Kidney (tissue), 14 donors: ENCODE measurements around the gene SPSB4. TPM values are rescaled to one million over a fixed set of nuclear protein-coding genes. Genes with fewer than 3 reads are reported as not detected.
A peak's percentile ranks its signal among the peaks of the same experiment; 100 is the strongest.

Experiments
- DNase-seq, 5 donors: peaks; one replicate each; pipeline ENCODE4 v3.0.0-alpha.2; 2013 to 2020
- FAIRE-seq: peaks from 2 replicates; lab custom pipeline; 2012; peaks lifted over from hg19 to GRCh38; lab: Jason Lieb, UNC
- H3K27ac ChIP-seq, 2 donors: one replicate each; pipeline ENCODE4 v1.7.0; 2013; ENCODE audit warnings: low read depth in 2 of 2, low read length in 2 of 2, inconsistent platforms in 1 of 2
- H3K27me3 ChIP-seq: one replicate; pipeline ENCODE4 v1.7.1; 2013; ENCODE audit warnings: low read length, inconsistent platforms; ENCODE audit not compliant: control insufficient read depth, insufficient read depth
- H3K36me3 ChIP-seq, 3 donors: one replicate each; pipeline versions ENCODE4 v1.7.0 to v1.7.1; 2013; ENCODE audit warnings: low read length in 3 of 3, control low read depth in 1 of 3, inconsistent platforms in 1 of 3; ENCODE audit not compliant: insufficient read depth in 3 of 3, control insufficient read depth in 2 of 3
- H3K4me1 ChIP-seq, 3 donors: one replicate each; pipeline versions ENCODE4 v1.7.0 to v1.7.1; 2013; ENCODE audit warnings: low read length in 3 of 3, inconsistent platforms in 1 of 3, low read depth in 1 of 3; ENCODE audit not compliant: control insufficient read depth in 2 of 3, insufficient read depth in 2 of 3
- H3K4me3 ChIP-seq, 3 donors: one replicate each; pipeline versions ENCODE4 v1.7.0 to v1.8.1; 2013; ENCODE audit warnings: low read length in 3 of 3, control low read depth in 1 of 3, inconsistent platforms in 1 of 3
- H3K9ac ChIP-seq, 3 donors: one replicate each; pipeline versions ENCODE4 v1.7.0 to v1.7.1; 2013; ENCODE audit warnings: low read length in 3 of 3, control low read depth in 1 of 3, inconsistent platforms in 1 of 3
- H3K9me3 ChIP-seq, 3 donors: one replicate each; pipeline versions ENCODE4 v1.7.0 to v1.7.1; 2013; ENCODE audit warnings: low read length in 3 of 3, control low read depth in 1 of 3, inconsistent platforms in 1 of 3; ENCODE audit not compliant: control insufficient read depth in 2 of 3, insufficient read depth in 1 of 3
- CTCF ChIP-seq: IDR thresholded peaks from 3 replicates; pipeline ENCODE4 v1.5.1; 2012; ENCODE audit warnings: mild to moderate bottlenecking, moderate library complexity, borderline replicate concordance; ENCODE audit not compliant: insufficient read depth; ENCODE audit errors: extremely low read depth
- intact Hi-C: fragments of 100-400 bp; cut with DNase I; formaldehyde crosslinking; loops from one replicate; pipeline ENCODE4 v1.11.1; 2022
- polyA plus RNA-seq: library from polyadenylated mRNA; stranded (reverse); fragments of 350-450 nt; fragmentation: Illumina TruSeq; extraction: RNeasy Lipid Tissue Mini Kit (QIAGEN cat#74804); gene quantifications from one replicate; pipeline ENCODE4 v1.2.3, GENCODE V29; 2014; ENCODE audit warnings: low read depth, low replicate concordance; ENCODE audit not compliant: insufficient read depth
- total RNA-seq: library from RNA; stranded (reverse); fragmentation: NEBNext Ultra II Directional; extraction: Animal tissue kit (Norgen Biotek cat#: 25700); gene quantifications from one replicate; pipeline ENCODE4 v1.2.1, GENCODE V29; 2021
- donor health status: control.
- donor health status: control.
- donor health status: control.
- donor health status: control.
- donor health status: control.
- donor health status: DM: yes; HTN: yes; CAD: no.
- donor health status: Normal renal cell carcinoma (clear cell type).

SPSB4 gene
- total and polyA plus RNA-seq, 2 donors from 2014 or later: 0.57 to 1.9 TPM

GRCh38 chr3:141082064-141082463 is 30.9 kb downstream of the SPSB4 start:
- H3K9ac ChIP-seq: no peak overlapping the region
- peaks cover 0 to 6% (median 5%) of the 10 kb centered on the region in 3 donors for H3K4me1 ChIP-seq
- H3K27me3 ChIP-seq: no peaks in the 10 kb centered on the region
- DNase-seq (peak in 1 of 5 donors; percentile 51), FAIRE-seq (no peak)
- intact Hi-C loops: no loop called here
- TF ChIP-seq CTCF: no peak
- no peak overlapping the region for H3K27ac ChIP-seq
- no peaks in the 10 kb centered on the region for H3K36me3 ChIP-seq
- H3K4me3 ChIP-seq: no peak overlapping the region
- H3K9me3 ChIP-seq: no peaks in the 10 kb centered on the region

GRCh38 chr3:141083226-141083625 is 32.1 kb downstream of the SPSB4 start:
- H3K9ac ChIP-seq: no peak overlapping the region
- no peak overlapping the region for H3K27ac ChIP-seq
- peak in 2 of 5 donors; percentile 43 to 48 for DNase-seq
- TF ChIP-seq CTCF: no peak
- no peaks in the 10 kb centered on the region for H3K9me3 ChIP-seq
- intact Hi-C loops: no loop called here
- FAIRE-seq: no peak
- H3K4me1 ChIP-seq: peaks cover 0 to 7% (median 4%) of the 10 kb centered on the region in 3 donors
- no peak overlapping the region for H3K4me3 ChIP-seq
- H3K36me3 ChIP-seq: no peaks in the 10 kb centered on the region
- H3K27me3 ChIP-seq: no peaks in the 10 kb centered on the region

GRCh38 chr3:141083836-141084649 is 32.9 kb downstream of the SPSB4 start:
- DNase-seq (peak; percentile 12 to 94 (median 91)), FAIRE-seq (no peak)
- H3K9ac ChIP-seq: no peak overlapping the region
- H3K27ac ChIP-seq: no peak overlapping the region
- no peak for TF ChIP-seq CTCF
- no peak overlapping the region for H3K4me3 ChIP-seq
- H3K27me3 ChIP-seq: no peaks in the 10 kb centered on the region
- H3K4me1 ChIP-seq: peaks cover 0 to 7% (median 6%) of the 10 kb centered on the region in 3 donors
- H3K9me3 ChIP-seq: no peaks in the 10 kb centered on the region
- intact Hi-C loops: no loop called here
- no peaks in the 10 kb centered on the region for H3K36me3 ChIP-seq
